22Rv1 (cell line): Measurements from ENCODE around the gene SLC7A8.

Source experiments
- H3K27ac ChIP-seq: fragments of 450-650 bp; 2 replicates; pipeline ENCODE4 v1.5.1; 2017
- CTCF ChIP-seq: fragments of 450-650 bp; IDR thresholded peaks from 2 replicates; pipeline ENCODE4 v1.5.1; 2017; ENCODE audit warnings: mild to moderate bottlenecking
- ZFX ChIP-seq: fragments of 450-650 bp; IDR thresholded peaks from 2 replicates; pipeline ENCODE4 v1.6.1; 2017; ENCODE audit warnings: antibody characterized with exemption, borderline replicate concordance

SLC7A8 gene

GRCh38 chr14:23077962-23078361, 105.5 kb downstream of the SLC7A8 start:
- peak overlapping the region; percentile 17; the same call in 1 of the 2 replicates for H3K27ac ChIP-seq
- TF ChIP-seq ZFX (no peak), CTCF (no peak)

GRCh38 chr14:23076785-23077408, 106.6 kb downstream of the SLC7A8 start:
- H3K27ac ChIP-seq = peak overlapping the region; percentile 17; the same call in 1 of the 2 replicates
- TF ChIP-seq CTCF (peak; percentile 81), ZFX (no peak)
